ENCODE results near the gene BZW2.
"Not testable (repeated sequence)": the region's sequence is repeated elsewhere in the genome, so short reads cannot be mapped to it uniquely, and the experiment has no call there.

Gene BZW2

DNA sequence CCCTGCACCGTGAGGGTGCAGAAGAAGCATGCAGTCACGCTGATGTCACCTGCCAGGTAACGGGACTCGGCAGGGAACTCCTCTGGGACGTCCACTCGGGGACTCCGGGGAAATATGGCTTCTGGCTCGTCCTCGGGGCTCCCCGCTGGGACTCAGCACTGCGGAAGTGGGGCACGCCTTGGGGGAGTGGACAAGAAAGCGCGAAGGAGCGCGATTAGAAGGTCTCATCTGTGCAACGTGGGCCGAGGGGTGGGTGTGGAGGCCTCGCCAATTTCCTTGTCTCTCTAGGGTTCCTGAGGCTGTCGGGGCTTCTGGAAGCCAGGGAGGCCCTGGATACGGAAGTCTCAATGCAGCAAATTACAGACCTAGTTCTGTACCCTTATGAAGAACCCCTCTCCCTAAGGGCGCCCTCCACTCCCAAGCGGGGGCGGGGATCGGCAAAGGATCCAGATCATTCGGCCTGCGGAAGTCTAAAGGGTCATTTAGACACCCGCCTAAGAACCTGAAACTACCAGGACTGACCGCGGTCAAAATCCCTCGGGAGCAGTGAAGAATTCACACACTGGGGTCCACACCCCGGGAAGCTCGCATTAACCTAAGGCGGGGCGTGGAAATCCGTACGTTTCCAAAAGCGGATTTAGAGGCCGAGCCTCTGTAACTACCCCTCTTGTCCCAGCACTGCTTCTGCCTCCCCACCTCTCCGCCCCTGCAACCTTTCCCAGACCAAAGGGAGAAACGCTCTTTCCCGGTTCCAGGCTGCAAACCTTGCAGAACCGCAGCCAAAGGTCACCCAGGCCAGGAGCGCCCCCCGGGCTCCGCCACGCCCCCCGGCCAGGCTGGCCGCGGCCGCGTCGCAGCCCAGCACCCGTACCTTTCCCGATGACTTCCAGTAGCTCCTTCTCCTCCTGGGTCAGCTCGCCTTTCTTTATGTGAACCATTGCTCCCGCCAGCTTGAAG is 1.1 kb upstream of the BZW2 start:
- peak; percentile 35 for DNase-seq (ENCODE audit: low read depth in 2 of 2)

DNA sequence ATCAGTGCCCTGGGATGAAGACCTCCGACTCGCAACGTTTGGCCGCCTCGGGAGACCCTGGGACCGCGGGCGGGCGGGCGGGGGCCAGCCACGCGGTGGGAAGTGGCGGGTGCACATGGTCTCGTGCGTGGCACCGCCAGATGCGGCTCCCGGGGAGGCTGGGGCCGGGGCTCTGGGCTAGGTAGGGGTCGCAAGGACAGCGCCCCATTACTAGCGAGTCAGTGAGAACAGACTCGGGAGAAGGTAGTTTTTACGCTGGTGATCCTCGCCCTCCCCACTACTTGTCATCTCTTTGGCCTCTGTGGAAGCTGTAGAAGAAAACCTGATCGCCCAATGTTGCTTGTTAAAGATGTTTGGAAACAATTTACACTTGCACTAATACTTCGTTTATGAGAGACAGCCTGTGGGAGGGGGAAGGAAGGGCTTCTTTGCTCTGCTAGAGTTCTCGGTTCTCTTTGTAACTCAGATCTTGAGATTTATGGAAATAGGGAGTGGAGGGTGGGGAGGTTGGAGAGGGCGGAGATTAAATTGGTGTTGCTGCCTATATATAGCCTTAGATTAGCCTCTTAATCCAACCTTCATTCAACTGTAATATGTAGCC is 591 bp downstream of the BZW2 start:
- no peak for DNase-seq (ENCODE audit: low read depth in 2 of 2)

DNA sequence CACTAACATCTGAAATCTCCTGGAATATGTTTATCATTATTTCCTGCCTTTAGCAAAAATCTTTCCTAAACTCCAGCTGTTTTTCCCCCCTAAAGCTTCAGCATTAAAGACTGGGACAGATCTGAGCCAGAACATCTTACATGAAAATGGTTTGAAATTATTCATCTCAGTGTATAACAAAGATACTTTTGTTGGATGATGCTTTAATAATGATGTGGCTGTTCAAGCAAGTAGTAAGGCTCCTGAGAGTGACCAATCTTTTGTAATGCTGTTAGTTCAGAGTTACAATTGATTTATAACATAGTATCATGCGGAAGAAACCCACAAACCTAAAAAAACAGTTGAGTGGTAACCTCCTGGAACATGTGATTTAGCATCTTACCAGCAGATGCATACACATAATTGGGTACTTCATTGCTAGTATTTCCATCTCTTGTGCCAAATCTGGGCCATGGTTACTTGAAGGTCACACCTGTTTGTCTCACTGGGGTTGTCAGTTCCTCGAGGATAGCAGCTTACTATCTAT is 1.5 kb downstream of the BZW2 start:
- DNase-seq (ENCODE audit: low read depth in 2 of 2): no peak

DNA sequence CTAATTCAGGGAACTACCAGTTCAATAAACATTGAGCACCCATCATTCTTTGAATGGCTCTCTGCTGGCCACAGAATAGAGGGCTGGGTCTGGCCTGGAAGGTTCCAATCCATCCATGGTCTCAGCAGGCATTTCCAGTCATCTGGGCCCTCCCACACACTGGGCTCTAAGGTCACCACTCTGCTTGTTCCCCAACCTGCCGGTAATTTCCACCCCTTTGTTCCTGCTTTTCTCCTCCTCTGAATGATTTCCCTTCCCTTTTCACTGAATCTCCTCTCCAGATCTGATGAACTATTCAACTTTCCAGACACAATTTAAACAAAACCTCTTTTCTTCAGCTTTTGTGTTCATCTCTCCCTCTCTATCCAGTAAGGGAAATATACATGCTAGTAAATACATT is 2.6 kb downstream of the BZW2 start:
- DNase-seq (ENCODE audit: low read depth in 2 of 2): no peak

DNA sequence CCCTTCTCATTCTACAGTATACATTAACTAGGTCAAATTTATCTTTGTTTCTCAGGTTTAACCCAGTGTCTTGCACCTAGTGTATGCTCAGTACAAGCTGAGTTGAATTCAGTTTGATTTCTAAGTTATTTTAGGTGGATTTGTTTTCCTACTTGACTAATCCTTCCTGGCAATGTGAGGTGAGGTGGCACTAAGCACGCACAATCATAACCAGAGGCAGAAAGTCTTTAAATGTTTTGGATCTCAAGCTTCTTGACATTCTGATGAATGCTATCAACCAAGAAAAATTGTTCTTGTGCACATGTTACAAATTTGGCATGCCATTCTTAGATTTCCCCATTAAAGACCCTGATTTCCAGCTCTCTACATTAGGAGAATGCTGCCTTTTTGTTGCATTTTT is 3.2 kb downstream of the BZW2 start:
- no peak for DNase-seq (ENCODE audit: low read depth in 2 of 2)

DNA sequence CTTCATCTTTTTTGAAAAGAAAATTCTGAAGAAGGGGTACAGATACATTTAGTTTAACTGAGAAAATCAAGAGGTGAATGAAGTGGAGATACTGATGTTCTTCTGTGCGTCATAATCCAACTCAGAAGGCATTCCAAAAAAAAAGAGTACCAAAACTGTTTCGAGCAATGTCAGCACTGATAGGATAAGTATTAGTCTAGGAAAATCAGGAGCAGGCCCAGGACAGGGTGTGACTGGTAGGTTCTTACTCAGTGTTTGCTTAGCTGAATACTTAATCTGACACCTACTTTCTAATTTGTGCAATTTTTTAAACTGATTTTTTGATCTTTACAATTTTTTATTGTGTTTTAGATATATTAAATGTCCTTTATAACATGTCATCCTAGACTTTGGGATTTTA is 4.3 kb downstream of the BZW2 start:
- DNase-seq (ENCODE audit: low read depth in 2 of 2): no peak

DNA sequence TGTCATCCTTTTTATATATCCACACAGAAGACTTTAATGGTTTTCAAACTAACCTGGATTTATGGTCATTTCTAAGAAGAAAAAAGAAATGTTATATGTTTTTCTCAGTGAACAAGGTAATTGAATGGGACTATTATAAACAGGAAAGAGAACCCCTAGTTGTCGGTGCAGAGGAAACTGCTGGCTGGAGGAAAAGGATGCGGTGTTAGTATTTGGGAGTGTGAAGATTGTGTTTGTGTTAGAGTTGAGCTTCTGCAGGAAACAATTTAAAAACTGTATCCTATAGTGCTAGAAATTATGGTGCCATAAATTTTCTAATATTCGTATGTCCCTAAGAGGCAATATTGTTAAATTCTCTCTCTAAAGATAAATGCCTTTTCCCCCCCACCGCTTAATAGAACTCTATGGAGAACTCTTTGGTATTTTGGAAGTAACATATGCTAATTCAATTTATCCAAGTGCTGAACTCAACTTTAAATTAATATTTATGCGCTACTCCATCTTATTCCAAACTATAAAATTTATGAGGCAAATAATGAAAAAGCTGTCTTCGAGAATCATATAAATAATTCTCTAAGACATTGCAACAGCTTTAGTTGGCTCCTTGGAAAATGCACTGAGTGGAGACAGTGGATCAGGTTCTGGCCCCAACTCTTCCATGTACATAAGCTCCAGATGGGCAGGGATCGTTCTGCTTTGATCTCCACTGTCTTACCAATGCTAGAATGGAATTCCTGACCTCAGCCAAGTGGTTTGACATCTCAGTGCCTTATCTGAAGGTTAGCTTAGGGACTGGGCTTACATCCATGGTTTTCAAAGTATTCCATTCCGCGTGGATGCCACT is 5.6 kb downstream of the BZW2 start:
- DNase-seq (ENCODE audit: low read depth in 2 of 2): no peak

DNA sequence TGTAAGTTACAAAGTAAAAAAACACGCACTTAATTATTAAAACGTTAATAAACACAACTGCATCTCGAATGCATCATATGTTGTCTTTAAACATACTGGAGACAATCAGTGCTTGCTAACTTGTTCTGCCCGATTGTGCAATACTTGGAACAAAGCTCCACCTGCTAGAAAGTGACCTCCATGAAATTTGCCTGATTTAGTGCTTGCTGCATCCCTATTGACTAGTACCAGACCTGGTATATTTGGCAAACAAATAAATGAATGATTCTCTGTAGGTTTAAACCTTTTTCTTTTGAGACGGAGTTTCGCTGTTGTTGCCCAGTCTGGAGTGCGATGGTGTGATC is 6.2 kb downstream of the BZW2 start:
- DNase-seq (ENCODE audit: low read depth in 2 of 2): no peak

DNA sequence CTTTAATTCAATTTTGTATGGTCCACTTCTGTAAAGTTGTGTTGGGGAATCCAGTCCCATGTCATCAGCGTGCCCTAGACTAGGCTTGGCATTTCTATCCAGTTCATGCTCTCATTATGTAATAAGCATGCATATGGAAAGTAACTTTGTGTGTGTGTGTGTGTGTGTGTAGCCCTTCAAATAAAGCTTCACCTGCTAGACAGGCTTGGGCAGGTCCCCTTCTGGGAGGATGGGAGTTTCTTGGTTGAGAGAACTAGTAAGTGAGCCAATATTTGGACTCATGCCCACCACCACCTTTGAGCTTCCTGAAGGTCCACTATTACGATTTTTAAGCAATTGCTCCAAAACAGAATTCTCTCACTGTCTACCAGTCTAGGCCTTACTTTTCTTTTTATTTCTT is 6.9 kb downstream of the BZW2 start:
- DNase-seq (ENCODE audit: low read depth in 2 of 2): no peak

DNA sequence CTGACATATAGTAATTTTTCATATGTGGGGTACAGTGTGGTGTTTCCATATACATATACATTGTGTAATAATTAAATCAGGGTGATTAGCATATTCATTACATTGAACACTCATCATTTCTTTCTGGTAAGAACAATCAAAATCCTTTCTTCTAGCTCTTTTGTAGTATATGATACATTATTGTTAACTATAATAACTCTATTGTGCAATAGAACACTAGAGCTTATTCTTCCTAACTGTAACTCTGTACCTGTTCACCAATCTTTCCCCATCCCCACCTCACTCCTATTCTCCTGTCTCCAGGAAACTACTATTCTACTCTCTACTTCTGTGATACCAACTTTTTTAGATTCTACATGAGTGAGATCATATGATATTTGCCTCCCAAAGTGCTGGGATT is 9.4 kb downstream of the BZW2 start:
- no peak for DNase-seq (ENCODE audit: low read depth in 2 of 2)

DNA sequence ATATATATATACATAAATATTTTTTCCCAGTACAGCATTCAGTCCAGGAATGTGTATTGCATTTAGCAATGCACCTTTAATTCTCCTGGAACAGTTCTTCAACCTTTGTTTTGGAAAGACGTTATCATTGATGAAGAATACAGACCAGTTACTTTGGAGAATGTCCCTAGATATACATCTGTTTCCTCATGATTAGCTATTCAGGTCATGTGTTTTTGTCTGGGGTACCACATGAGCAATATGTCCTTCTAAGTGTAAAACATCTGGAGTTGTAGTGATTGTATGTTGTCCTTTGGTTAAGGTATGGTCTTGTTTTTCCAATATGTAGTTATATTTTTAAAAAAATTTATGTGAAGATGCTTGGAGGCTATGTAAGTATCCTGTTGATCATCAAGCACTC is 10.2 kb downstream of the BZW2 start:
- no peak for DNase-seq (ENCODE audit: low read depth in 2 of 2)

DNA sequence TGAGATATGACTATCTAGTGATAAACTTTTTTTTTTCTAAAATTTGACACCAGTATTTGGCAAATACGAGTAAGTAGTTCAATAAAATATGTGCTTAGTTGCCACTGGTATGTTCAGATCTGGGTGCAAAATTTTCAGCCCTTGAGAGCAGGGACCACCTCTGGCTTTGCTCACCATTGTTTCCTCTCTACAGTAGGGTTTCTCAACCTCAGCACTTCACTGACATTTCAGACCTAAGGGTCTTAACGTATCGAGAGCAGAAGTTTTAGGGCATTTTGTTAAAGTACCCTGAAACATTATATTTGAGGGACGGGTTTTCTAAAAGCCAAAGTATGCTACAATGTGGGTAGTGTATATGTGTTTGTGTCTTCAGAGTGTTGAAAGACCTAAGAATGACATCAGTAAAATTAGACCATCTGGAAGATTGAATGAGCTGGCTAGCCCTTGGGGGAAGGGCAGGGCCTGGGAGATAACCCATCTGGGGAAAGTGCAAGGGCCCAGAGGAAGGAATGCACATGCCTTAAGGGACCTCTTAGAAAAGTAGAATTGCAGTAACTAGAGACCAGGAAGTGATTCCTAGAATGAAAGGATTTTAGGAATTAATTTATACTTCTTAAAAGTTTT is 11.8 kb downstream of the BZW2 start:
- DNase-seq (ENCODE audit: low read depth in 2 of 2): no peak

DNA sequence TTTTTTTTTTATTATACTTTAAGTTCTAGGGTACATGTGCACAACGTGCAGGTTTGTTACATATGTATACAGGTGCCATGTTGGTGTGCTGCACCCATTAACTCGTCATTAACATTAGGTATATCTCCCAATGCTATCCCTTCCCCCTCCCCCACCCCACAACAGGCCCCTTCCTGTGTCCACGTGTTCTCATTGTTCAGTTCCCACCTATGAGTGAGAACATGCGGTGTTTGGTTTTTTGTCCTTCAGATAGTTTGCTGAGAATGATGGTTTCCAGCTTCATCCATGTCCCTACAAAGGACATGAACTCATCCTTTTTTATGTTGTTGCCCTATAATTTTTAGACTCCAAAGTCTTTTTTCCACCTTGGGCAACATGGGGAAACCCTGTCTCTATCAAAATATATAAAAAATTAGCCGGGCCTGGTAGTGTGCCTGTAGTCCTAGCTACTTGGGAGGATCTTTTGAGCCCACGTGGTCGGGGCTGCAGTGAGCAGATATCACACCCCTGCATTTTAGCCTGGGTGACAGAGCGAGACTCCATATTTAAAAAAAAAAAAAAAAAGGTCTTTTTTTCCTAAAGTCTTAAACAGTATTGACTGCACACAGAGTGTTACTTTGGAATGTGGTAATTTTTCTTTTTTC is 14.0 kb downstream of the BZW2 start:
- DNase-seq (ENCODE audit: low read depth in 2 of 2): not testable (repeated sequence)

DNA sequence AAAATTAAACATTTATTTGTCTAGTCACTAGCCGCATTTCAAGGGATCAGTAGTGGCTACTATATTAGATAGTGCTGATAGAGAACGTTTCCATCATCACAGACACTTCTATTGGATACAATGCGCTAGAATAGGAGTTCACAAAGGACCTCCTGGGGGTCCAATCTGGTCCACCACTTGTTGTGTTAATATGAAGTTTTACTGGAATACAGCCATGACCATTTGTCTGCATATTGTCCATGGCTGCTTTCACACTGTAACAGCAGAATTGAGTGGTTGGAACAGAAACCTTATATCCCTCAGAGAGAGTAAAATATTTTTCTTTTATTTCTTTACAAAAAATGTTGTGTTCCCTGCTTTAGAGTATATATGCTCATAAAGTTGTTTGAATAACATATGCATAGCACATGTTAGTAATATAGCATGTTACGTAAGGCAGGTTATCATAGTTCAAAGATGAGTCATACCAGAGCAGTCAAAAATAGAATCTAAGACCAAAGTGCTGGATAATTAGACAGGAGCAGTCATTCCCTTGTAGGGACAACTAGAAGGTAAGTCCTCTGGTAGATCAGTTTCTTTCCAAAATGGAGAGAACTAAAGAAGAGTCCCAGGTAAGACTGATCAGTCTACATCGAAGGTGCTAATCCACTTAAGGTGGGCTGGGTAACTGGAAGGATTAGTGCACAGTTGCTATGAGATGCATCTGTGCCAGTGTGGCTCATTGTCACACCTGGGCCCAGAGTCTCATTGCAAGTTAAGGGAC is 14.9 kb downstream of the BZW2 start:
- no peak for DNase-seq (ENCODE audit: low read depth in 2 of 2)

DNA sequence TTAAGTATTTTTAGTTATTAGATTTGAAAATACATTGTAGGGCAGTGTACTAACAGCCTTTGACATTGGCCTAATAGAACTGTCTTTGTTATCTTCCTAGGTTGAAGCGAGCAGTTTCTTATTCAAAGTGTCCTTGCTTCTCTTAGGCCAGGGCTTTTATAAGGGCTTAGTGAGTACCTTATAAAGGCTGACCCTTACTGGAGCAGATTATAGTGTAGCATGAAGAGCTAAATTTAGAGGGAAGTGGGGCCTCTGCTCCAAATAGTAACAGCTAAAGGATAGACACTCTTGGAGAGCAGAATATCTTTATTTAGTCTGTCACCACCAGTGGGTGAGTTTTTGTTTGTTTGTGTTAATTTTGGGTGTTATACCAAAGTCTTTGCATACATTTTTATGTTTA is 15.9 kb downstream of the BZW2 start:
- no peak for DNase-seq (ENCODE audit: low read depth in 2 of 2)

DNA sequence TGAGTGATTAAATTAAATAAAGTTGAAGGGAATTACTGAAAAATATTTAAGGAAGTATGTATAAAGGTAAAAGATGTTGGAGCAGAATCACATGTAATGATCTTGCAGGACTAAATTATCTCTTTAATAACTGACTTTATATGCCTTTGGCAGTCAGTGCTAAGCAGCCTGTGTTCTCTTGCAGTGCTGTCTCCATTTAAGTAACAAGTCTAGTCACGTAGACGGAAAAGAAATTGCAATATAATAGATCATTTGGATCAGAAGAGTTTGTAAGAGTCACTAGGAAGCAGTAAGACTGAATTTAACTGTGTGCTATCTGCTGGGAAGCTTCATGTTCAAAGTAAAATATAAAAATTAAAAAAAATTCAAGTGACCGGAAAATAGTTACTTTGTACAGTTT is 21.4 kb downstream of the BZW2 start:
- DNase-seq (ENCODE audit: low read depth in 2 of 2): no peak

DNA sequence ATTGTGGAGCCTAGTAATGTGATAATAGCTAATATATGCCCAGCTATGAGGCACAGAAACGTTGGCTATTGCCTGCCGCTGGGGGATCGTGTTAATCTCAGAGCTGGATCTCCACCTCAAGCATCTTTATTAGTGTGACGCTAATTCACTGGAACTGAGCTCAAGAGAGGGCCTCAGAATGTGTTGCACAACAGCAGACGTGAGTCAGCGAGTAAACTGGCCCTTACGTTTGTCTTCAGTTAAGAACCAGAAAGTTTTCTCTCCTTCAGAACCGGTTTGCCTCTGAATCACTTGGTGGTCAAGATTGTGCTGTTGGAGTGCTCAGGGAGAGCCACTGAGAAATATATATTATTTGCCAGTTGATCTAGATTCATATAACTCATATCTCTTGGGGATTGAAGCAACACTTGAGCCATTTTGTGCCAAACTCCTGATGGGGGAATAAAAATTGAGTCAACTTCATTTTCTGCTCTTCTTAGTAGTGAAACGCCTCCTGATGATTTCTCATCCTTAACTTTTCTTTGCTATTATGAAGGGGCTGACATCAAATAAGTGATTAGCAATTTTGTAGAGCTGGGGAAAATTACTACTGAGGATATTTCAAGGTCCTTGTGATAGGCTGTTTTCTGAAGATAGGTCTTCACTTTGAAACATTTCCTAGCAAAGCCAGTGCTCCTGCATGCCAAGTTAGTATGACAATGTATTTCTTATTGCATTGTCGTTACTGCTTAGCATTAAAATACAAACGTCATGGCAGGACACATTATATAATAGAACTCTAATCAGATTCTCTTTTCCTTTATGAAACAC is 22.3 kb downstream of the BZW2 start:
- DNase-seq (ENCODE audit: low read depth in 2 of 2): no peak

DNA sequence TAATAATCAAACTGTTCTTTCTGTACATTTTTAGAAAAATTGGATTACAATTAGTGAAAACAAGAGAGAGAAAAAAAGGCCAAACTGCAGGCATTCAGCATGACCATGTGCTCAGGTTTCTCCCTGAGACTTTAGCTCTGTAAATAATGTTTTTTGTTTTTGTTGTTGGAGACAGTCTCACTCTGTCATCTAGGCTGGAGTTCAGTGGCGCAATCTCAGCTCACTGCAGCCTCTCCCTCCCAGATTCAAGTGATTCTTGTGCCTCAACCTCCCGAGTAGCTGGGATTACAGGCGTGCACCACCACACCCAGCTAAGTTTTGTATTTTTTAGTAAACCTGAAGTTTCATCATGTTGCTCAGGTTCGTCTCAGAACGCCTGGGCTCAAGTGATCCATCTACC is 23.0 kb downstream of the BZW2 start:
- no peak for DNase-seq (ENCODE audit: low read depth in 2 of 2)

DNA sequence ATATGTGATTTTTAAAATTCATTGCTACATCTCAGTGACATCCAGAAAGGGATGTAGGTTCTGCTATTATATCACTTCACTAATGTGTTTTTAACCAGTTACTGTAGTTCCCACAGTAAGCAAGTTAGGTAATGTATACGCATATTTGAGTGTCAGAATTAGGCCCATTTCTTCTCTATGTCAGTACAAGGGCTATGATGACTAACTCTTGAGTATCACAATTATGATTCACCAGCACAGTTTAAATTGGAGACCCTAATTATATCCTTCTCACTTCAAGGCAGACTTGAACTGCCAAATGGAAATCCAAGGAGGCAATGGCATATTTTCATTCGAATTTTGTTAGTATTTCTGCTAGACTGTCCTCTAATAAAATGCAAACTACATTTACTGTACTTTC is 23.6 kb downstream of the BZW2 start:
- DNase-seq (ENCODE audit: low read depth in 2 of 2): no peak

DNA sequence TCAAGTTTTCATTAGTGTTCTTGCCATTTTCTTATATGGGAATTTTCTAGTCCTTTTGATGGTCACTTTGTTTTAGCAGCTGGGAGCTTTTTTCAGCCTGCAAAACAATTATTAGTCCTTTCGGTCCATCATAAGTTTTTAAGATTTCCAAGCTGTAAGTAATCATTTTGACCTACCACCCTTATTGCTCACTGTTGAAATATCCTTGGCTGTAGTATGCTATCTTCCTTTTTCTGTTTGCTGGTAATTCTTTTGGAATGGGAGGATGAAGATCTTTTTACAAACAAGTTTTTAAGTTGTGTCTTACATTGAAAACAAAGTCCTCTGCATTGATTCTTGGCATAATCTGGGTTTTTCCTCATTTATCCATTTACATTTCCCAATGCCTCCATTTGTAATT is 24.0 kb downstream of the BZW2 start:
- no peak for DNase-seq (ENCODE audit: low read depth in 2 of 2)
